T-cell (primary cell): Measurements from ENCODE around the gene DNAJC5. TPM values are rescaled to one million over a fixed set of nuclear protein-coding genes. Genes with fewer than 3 reads are reported as not detected.
A peak's percentile ranks its signal among the peaks of the same experiment; 100 is the strongest.

Experiments
- ATAC-seq, 4 experiments: fragments of 200-7000 bp in 3 of 4; fragments of 150-1000 bp in 1 of 4; cut with Tn5 transposase; replicated peaks in 1 of 4; 1 replicate in 3 of 4; 2 replicates in 1 of 4; pipeline ENCODE4 v1.10.0; 2021; ENCODE audit warnings: moderate library complexity in 3 of 4, mild to moderate bottlenecking in 2 of 4, moderate number of reproducible peaks in 1 of 4
- CTCF ChIA-PET, 2 donors: fragments of 300-600 bp; sonication (Branson Sonifier 250); formaldehyde crosslinking; loops; one replicate each; lab custom pipeline; 2022; ENCODE audit warnings: antibody characterized with exemption in 2 of 2; lab: Charles Lee
- POLR2A ChIA-PET, 2 donors: fragments of 300-600 bp; sonication (Branson Sonifier 250); formaldehyde crosslinking; loops; one replicate each; lab custom pipeline; 2022; ENCODE audit warnings: antibody characterized with exemption in 2 of 2; lab: Charles Lee
- DNase-seq, 35 experiments: peaks; one replicate each; pipeline versions ENCODE4 v3.0.0 to v3.0.0-alpha.2; 2013 to 2023
- H3K27ac ChIP-seq: one replicate; pipeline ENCODE4 v1.5.1; 2013; ENCODE audit warnings: low read length
- H3K27me3 ChIP-seq, 2 experiments: replicated peaks in 1 of 2; 1 replicate in 1 of 2; 2 replicates in 1 of 2; pipeline versions ENCODE4 v1.6.1 to v1.7.0; 2013; ENCODE audit warnings: low read length in 1 of 2, mixed read lengths in 1 of 2; ENCODE audit not compliant: control insufficient read depth in 2 of 2, insufficient read depth in 2 of 2; ENCODE audit errors: extremely low read depth in 1 of 2
- H3K36me3 ChIP-seq, 2 donors: 1 replicate in 1 of 2; 2 replicates in 1 of 2; pipeline versions ENCODE4 v1.6.1 to v1.7.0; 2013; ENCODE audit warnings: low read length in 1 of 2; ENCODE audit not compliant: control insufficient read depth in 2 of 2, insufficient read depth in 1 of 2; ENCODE audit errors: extremely low read depth in 1 of 2
- H3K4me1 ChIP-seq, 2 experiments: 1 replicate in 1 of 2; 2 replicates in 1 of 2; pipeline versions ENCODE4 v1.6.1 to v1.7.0; 2013; ENCODE audit warnings: low read length in 2 of 2, mixed read lengths in 1 of 2; ENCODE audit not compliant: insufficient read depth in 2 of 2, control insufficient read depth in 1 of 2; ENCODE audit errors: extremely low read depth in 1 of 2
- H3K4me3 ChIP-seq, 2 donors: 1 replicate in 1 of 2; 2 replicates in 1 of 2; pipeline versions ENCODE4 v1.5.1 to v1.7.0; 2013; ENCODE audit warnings: mild to moderate bottlenecking in 2 of 2, low read length in 1 of 2, moderate library complexity in 1 of 2; ENCODE audit not compliant: control insufficient read depth in 1 of 2; ENCODE audit errors: extremely low read depth in 1 of 2
- H3K9me3 ChIP-seq: 2 replicates; pipeline ENCODE4 v1.7.0; 2013
- H3K27ac Mint-ChIP-seq, 2 donors: one replicate each; pipeline ENCODE4 v1.8.0; 2020 to 2021; ENCODE audit warnings: mild to moderate bottlenecking in 2 of 2, mixed read lengths in 2 of 2
- H3K27me3 Mint-ChIP-seq, 2 donors: one replicate each; pipeline ENCODE4 v1.8.0; 2021 to 2022; ENCODE audit warnings: mixed read lengths in 2 of 2
- H3K36me3 Mint-ChIP-seq: one replicate; pipeline ENCODE4 v1.8.0; 2021; ENCODE audit warnings: mixed read lengths
- H3K4me1 Mint-ChIP-seq, 3 donors: one replicate each; pipeline ENCODE4 v1.8.0; 2020 to 2022; ENCODE audit warnings: mixed read lengths in 3 of 3, mild to moderate bottlenecking in 1 of 3
- H3K4me3 Mint-ChIP-seq, 3 donors: one replicate each; pipeline ENCODE4 v1.8.0; 2020 to 2022; ENCODE audit warnings: mild to moderate bottlenecking in 3 of 3, mixed read lengths in 3 of 3, moderate library complexity in 3 of 3
- H3K9me3 Mint-ChIP-seq, 3 donors: one replicate each; pipeline ENCODE4 v1.8.0; 2020 to 2022; ENCODE audit warnings: mixed read lengths in 3 of 3
- WGBS: methylation state at CpG from one replicate; pipeline ENCODE4 v1.1.5; 2013; ENCODE audit warnings: missing lambda C conversion rate; ENCODE audit not compliant: insufficient coverage; 5-methylcytosine and 5-hydroxymethylcytosine counted together
- total RNA-seq, 35 experiments: library from RNA in 6 of 35; stranded (reverse) in 6 of 35; fragments of 120-200 nt in 1 of 35; gene quantifications; one replicate each; pipeline versions ENCODE4 v1.2.1 to v1.2.4 and lab custom pipeline; 2013 to 2026

Gene DNAJC5
- total RNA-seq, 5 donors from 2014 or later (not counting 1 experiment from before 2014, with no cell fraction given): 35.4 to 63.7 (median 54.9) TPM

- Histone ChIP-seq H3K4me1 (no peaks in the 10 kb centered on the region), H3K27me3 (no peaks in the 10 kb centered on the region), H3K36me3 (peaks cover 4 to 26% of the 10 kb centered on the region in 2 donors), H3K27ac (no peak overlapping the region), H3K4me3 (no peak overlapping the region), H3K9me3 (no peaks in the 10 kb centered on the region)
- H3K4me1 Mint-ChIP-seq: peaks cover 7 to 25% (median 23%) of the 10 kb centered on the region in 3 donors
- ATAC-seq (no peak), DNase-seq (no peak)
- WGBS: 71% methylated on average over 11 of the region's 11 CpGs
- H3K27ac Mint-ChIP-seq: peak overlapping the region in 1 of 2 donors; percentile 15
- H3K4me3 Mint-ChIP-seq: no peak overlapping the region
- ChIA-PET CTCF (no interaction called here), POLR2A (no interaction called here)
- H3K36me3 Mint-ChIP-seq: peaks cover 20% of the 10 kb centered on the region
- H3K9me3 Mint-ChIP-seq: peaks cover 0 to 4% (median 3%) of the 10 kb centered on the region in 3 donors
- H3K27me3 Mint-ChIP-seq: no peaks in the 10 kb centered on the region
These were observed 22.9 kb downstream of the DNAJC5 start for GRCh38 chr20:63917811-63918210.

- Mint-ChIP-seq H3K27ac (no peak overlapping the region), H3K4me3 (no peak overlapping the region), H3K27me3 (no peaks in the 10 kb centered on the region), H3K4me1 (peaks cover 13 to 25% (median 23%) of the 10 kb centered on the region in 3 donors), H3K9me3 (peaks cover 0 to 4% (median 3%) of the 10 kb centered on the region in 3 donors), H3K36me3 (peaks cover 20% of the 10 kb centered on the region)
- DNase-seq (no peak), ATAC-seq (no peak)
- CTCF ChIA-PET: no interaction called here
- Histone ChIP-seq H3K4me3 (no peak overlapping the region), H3K36me3 (peaks cover 4 to 26% of the 10 kb centered on the region in 2 donors), H3K4me1 (no peaks in the 10 kb centered on the region), H3K9me3 (no peaks in the 10 kb centered on the region), H3K27ac (no peak overlapping the region), H3K27me3 (no peaks in the 10 kb centered on the region)
- WGBS: 89% methylated on average over 9 of the region's 19 CpGs
- POLR2A ChIA-PET: interaction anchor here in 1 of 2 donors (0.6 kb wide), 1 partner anchor 14 kb away, joined by 9 read pairs; no protein-coding TSS in a partner anchor
These were observed 24.2 kb downstream of the DNAJC5 start for GRCh38 chr20:63919130-63919529.

DNA sequence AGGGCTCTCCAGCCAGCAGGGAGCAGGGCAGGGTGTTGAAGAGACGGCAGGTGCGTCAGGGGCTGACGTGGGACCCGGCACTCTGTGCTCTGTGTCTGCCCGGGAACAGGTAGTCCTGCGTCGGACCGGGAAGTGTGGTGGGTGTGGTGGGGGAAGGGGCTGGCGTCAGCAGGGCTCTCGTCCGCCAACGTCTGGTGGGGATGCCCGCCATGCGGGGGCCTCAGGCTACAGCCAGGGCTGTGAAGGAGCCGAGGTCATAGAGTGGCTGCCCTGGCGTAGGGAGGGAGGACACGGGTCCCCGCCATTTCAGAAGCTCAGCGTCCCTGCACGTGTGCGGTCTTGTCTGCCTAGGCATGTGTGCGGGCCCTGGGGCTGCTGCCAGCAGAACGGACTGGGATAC, 25.3 kb downstream of the DNAJC5 start:
- no peaks in the 10 kb centered on the region for H3K9me3 ChIP-seq
- DNase-seq (no peak), ATAC-seq (no peak)
- ChIA-PET POLR2A (no interaction called here), CTCF (no interaction called here)
- Mint-ChIP-seq H3K4me3 (no peak overlapping the region), H3K36me3 (peaks cover 16% of the 10 kb centered on the region), H3K27me3 (no peaks in the 10 kb centered on the region), H3K4me1 (peaks cover 9 to 30% (median 27%) of the 10 kb centered on the region in 3 donors), H3K27ac (no peak overlapping the region), H3K9me3 (peaks cover 0 to 4% (median 3%) of the 10 kb centered on the region in 3 donors)
- H3K4me3 ChIP-seq: no peak overlapping the region
- H3K36me3 ChIP-seq: peaks cover 4 to 29% of the 10 kb centered on the region in 2 donors
- WGBS: 95% methylated on average over 16 of the region's 23 CpGs
- H3K27ac ChIP-seq: no peak overlapping the region
- no peaks in the 10 kb centered on the region for H3K27me3 ChIP-seq
- peaks cover 0 to 3% of the 10 kb centered on the region in 2 experiments for H3K4me1 ChIP-seq

DNA sequence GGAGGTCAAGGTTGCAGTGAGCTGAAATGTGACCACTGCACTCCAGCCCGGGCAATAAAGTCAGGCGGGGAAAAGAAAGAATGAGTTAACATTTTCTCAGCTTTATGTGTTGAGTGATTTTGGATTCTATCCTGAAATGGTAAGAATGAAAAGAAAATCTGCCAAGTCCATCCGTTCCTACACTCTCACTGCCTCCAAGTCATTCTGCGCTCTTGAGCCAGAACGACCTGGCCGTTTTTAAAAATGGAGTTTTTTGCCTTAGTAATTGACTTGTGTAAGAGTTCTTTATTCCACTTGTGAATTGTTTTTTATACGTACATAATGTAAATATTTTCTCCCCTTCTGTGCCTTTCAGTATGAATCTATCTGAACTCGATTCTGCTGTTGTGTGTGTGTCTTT, 28.7 kb downstream of the DNAJC5 start:
- Mint-ChIP-seq H3K4me1 (peaks cover 18 to 28% (median 24%) of the 10 kb centered on the region in 3 donors), H3K27ac (peak overlapping the region in 1 of 2 donors; percentile 58), H3K9me3 (no peaks in the 10 kb centered on the region), H3K27me3 (no peaks in the 10 kb centered on the region), H3K36me3 (peaks cover 16% of the 10 kb centered on the region), H3K4me3 (no peak overlapping the region)
- no CpG with 5 or more reads among the region's 8 CpGs for WGBS
- DNase-seq: no peak
- Histone ChIP-seq H3K9me3 (no peaks in the 10 kb centered on the region), H3K4me1 (peaks cover 0 to 3% of the 10 kb centered on the region in 2 experiments), H3K27ac (no peak overlapping the region), H3K4me3 (no peak overlapping the region), H3K27me3 (no peaks in the 10 kb centered on the region), H3K36me3 (peaks cover 9 to 38% of the 10 kb centered on the region in 2 donors)
- POLR2A ChIA-PET: no interaction called here
- CTCF ChIA-PET: no interaction called here
- ATAC-seq: no peak

GRCh38 chr20:63924241-63924640, 29.3 kb downstream of the DNAJC5 start:
- DNase-seq (no peak), ATAC-seq (no peak)
- Mint-ChIP-seq H3K27me3 (no peaks in the 10 kb centered on the region), H3K36me3 (peaks cover 22% of the 10 kb centered on the region), H3K9me3 (no peaks in the 10 kb centered on the region), H3K4me1 (peaks cover 18 to 26% (median 22%) of the 10 kb centered on the region in 3 donors), H3K4me3 (no peak overlapping the region), H3K27ac (peak overlapping the region in 1 of 2 donors; percentile 30)
- H3K9me3 ChIP-seq: no peaks in the 10 kb centered on the region
- H3K4me3 ChIP-seq: no peak overlapping the region
- POLR2A ChIA-PET: no interaction called here
- 49% methylated on average over 5 of the region's 9 CpGs for WGBS
- CTCF ChIA-PET: no interaction called here
- peaks cover 0 to 3% of the 10 kb centered on the region in 2 experiments for H3K4me1 ChIP-seq
- no peaks in the 10 kb centered on the region for H3K27me3 ChIP-seq
- H3K36me3 ChIP-seq: peaks cover 9 to 39% of the 10 kb centered on the region in 2 donors
- no peak overlapping the region for H3K27ac ChIP-seq

GRCh38 chr20:63926298-63926697, 31.4 kb downstream of the DNAJC5 start:
- ChIA-PET CTCF (interaction anchor here in 1 of 2 donors (0.7 kb wide), 1 partner anchor 11 kb away, joined by 3 read pairs; no protein-coding TSS in a partner anchor), POLR2A (interaction anchor here in 1 of 2 donors (0.6 kb wide), 1 partner anchor 20 kb away, joined by 4 read pairs; no protein-coding TSS in a partner anchor)
- peaks cover 0 to 3% of the 10 kb centered on the region in 2 experiments for H3K4me1 ChIP-seq
- Mint-ChIP-seq H3K4me3 (no peak overlapping the region), H3K4me1 (peaks cover 18 to 26% (median 22%) of the 10 kb centered on the region in 3 donors), H3K27me3 (no peaks in the 10 kb centered on the region), H3K36me3 (peaks cover 31% of the 10 kb centered on the region), H3K9me3 (no peaks in the 10 kb centered on the region), H3K27ac (no peak overlapping the region)
- no peak overlapping the region for H3K27ac ChIP-seq
- DNase-seq: no peak
- H3K4me3 ChIP-seq: no peak overlapping the region
- no peaks in the 10 kb centered on the region for H3K27me3 ChIP-seq
- 96% methylated on average over 4 of the region's 8 CpGs for WGBS
- H3K9me3 ChIP-seq: no peaks in the 10 kb centered on the region
- ATAC-seq: no peak
- H3K36me3 ChIP-seq: peaks cover 15 to 50% of the 10 kb centered on the region in 2 donors
